Measurements from ENCODE around the gene GAS7. TPM values are rescaled to one million over a fixed set of nuclear protein-coding genes. Genes with fewer than 3 reads are reported as not detected.

GAS7 gene
- total and polyA plus RNA-seq, 2 donors (not counting 1 experiment from before 2014, with no cell fraction given), result 3.4 to 13.6 TPM

DNA sequence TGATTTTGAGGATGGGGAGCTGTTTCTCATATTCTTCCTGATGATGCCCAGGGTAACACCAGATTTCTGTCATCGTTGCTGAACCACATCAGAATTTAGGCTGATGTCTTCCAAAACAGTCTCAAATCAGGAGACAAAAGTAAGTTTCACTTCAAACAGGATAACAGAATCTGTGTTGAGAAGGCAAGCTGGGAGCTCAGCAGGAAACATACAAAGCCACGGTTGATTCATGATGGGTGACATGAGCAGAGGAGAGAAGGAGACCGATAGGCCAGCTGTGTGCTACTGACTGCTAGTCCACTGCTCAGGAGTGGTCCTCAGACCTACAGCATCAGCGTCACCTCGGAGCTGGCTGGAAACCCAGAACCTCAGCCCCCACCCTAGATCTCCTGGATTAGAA is 230.4 kb downstream of the GAS7 start:
- Histone ChIP-seq H3K4me3 (ENCODE audit: control extremely low read depth in 1 of 5, extremely low read depth in 1 of 5, insufficient read depth in 1 of 5, low read depth in 2 of 5, low read length in 4 of 5) (no peak overlapping the region), H4K20me1 (ENCODE audit: control insufficient read depth, insufficient read depth, low read length, poor library complexity, severe bottlenecking) (no peaks in the 10 kb centered on the region), H3K4me2 (replicated peaks; ENCODE audit: low read depth, low read length, poor library complexity, severe bottlenecking) (no peak overlapping the region), H2AFZ (ENCODE audit: insufficient read depth, low read depth, low read length, poor library complexity, severe bottlenecking) (no peak overlapping the region), H3K9ac (ENCODE audit: low read length) (no peak overlapping the region), H3K27ac (ENCODE audit: low read length in 2 of 2) (no peak overlapping the region), H3K36me3 (replicated peaks in 1 of 2; ENCODE audit: control extremely low read depth in 1 of 2, control insufficient read depth in 1 of 2, extremely low read depth in 1 of 2, insufficient read depth in 2 of 2, low read length in 1 of 2) (no peaks in the 10 kb centered on the region), H3K4me1 (ENCODE audit: control insufficient read depth in 2 of 2, insufficient read depth in 2 of 2, low read length in 2 of 2) (no peaks in the 10 kb centered on the region), H3K79me2 (ENCODE audit: control insufficient read depth, insufficient read depth, low read length) (no peaks in the 10 kb centered on the region), H3K9me3 (ENCODE audit: control extremely low read depth in 1 of 3, control insufficient read depth in 2 of 3, insufficient read depth in 1 of 3, low read length in 2 of 3) (no peaks in the 10 kb centered on the region), H3K27me3 (replicated peaks in 1 of 4; ENCODE audit: control extremely low read depth in 1 of 4, control insufficient read depth in 3 of 4, insufficient read depth in 4 of 4, low read length in 3 of 4) (no peaks in the 10 kb centered on the region)
- peaks cover 5% of the 10 kb centered on the region for H3K4me1 Mint-ChIP-seq
- POLR2A ChIA-PET, result no interaction called here
- no peak for DNase-seq
- 32% methylated on average over 5 of the region's 5 CpGs for WGBS (ENCODE audit: insufficient coverage)
- no peak overlapping the region for H3K27ac Mint-ChIP-seq
- ATAC-seq (ENCODE audit: low read depth), result no peak
- H3K4me3 Mint-ChIP-seq, result no peak overlapping the region
- CTCF ChIA-PET, result interaction anchor here (1.0 to 4.9 kb wide), 9 partner anchors 9 to 650 kb away, joined by 3 to 89 read pairs (median 3); no protein-coding TSS in a partner anchor
- TF ChIP-seq, protein P1, sequence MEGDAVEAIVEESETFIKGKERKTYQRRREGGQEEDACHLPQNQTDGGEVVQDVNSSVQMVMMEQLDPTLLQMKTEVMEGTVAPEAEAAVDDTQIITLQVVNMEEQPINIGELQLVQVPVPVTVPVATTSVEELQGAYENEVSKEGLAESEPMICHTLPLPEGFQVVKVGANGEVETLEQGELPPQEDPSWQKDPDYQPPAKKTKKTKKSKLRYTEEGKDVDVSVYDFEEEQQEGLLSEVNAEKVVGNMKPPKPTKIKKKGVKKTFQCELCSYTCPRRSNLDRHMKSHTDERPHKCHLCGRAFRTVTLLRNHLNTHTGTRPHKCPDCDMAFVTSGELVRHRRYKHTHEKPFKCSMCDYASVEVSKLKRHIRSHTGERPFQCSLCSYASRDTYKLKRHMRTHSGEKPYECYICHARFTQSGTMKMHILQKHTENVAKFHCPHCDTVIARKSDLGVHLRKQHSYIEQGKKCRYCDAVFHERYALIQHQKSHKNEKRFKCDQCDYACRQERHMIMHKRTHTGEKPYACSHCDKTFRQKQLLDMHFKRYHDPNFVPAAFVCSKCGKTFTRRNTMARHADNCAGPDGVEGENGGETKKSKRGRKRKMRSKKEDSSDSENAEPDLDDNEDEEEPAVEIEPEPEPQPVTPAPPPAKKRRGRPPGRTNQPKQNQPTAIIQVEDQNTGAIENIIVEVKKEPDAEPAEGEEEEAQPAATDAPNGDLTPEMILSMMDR (IDR thresholded peaks at IDR 0.05), result no peak
- no peak for TF ChIP-seq EZH2 (IDR thresholded peaks at IDR 0.05; ENCODE audit: borderline replicate concordance, insufficient read depth, low read depth, low read length, poor library complexity, severe bottlenecking)
- H3K27me3 Mint-ChIP-seq, result no peaks in the 10 kb centered on the region
- intact Hi-C loops (cut with micrococcal nuclease), result no loop called here
- H3K9me3 Mint-ChIP-seq (ENCODE audit: insufficient read depth), result no peaks in the 10 kb centered on the region

DNA sequence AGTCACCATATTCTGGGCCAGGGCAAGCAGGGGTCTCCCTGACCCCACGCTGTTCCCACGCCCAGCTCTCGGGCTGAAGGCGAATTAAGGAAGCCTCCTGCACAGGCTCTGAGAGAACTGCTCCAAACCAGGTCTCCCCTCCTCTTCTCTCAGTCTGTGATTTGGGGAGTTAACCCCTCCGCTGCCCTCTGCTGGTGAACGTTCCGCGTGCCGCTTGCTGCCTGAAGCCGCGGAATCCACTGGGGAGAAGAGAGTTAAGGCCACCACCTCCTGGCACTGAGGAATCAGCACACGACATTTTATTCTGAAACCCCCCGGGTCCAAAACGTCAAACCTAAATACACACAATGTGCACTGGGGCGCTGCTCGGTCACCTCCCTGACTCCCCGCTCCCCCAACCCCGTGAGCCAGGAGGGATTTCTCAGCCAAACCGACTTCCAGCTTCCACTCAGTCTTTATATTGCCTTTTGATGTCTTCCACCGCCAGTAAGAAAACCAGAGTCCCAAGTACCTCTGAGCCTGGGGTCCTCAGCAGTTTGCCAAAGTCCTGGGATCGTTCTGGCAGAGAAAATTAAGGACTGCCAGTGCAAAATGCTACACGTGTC is 238.9 kb downstream of the GAS7 start:
- no peak for ATAC-seq (ENCODE audit: low read depth)
- no peak overlapping the region for H3K9ac ChIP-seq (ENCODE audit: low read length)
- no peaks in the 10 kb centered on the region for H3K79me2 ChIP-seq (ENCODE audit: control insufficient read depth, insufficient read depth, low read length)
- H3K36me3 ChIP-seq (replicated peaks in 1 of 2; ENCODE audit: control extremely low read depth in 1 of 2, control insufficient read depth in 1 of 2, extremely low read depth in 1 of 2, insufficient read depth in 2 of 2, low read length in 1 of 2), result no peaks in the 10 kb centered on the region
- H3K4me2 ChIP-seq (replicated peaks; ENCODE audit: low read depth, low read length, poor library complexity, severe bottlenecking), result no peak overlapping the region
- Mint-ChIP-seq H3K4me1 (no peaks in the 10 kb centered on the region), H3K27me3 (peaks cover 6% of the 10 kb centered on the region), H3K9me3 (ENCODE audit: insufficient read depth) (no peaks in the 10 kb centered on the region), H3K27ac (no peak overlapping the region), H3K4me3 (no peak overlapping the region)
- no peak for TF ChIP-seq EZH2 (IDR thresholded peaks at IDR 0.05; ENCODE audit: borderline replicate concordance, insufficient read depth, low read depth, low read length, poor library complexity, severe bottlenecking)
- TF ChIP-seq, protein P1 (IDR thresholded peaks at IDR 0.05), result no peak
- POLR2A ChIA-PET, result no interaction called here
- H3K27me3 ChIP-seq (replicated peaks in 1 of 4; ENCODE audit: control extremely low read depth in 1 of 4, control insufficient read depth in 3 of 4, insufficient read depth in 4 of 4, low read length in 3 of 4), result peaks cover 0 to 4% (median 0%) of the 10 kb centered on the region in 4 experiments
- H3K4me1 ChIP-seq (ENCODE audit: control insufficient read depth in 2 of 2, insufficient read depth in 2 of 2, low read length in 2 of 2), result no peaks in the 10 kb centered on the region
- CTCF ChIA-PET, result interaction anchor here (1.3 to 2.3 kb wide), 2 partner anchors 267 to 655 kb away, joined by 3 to 6 read pairs; no protein-coding TSS in a partner anchor
- H3K27ac ChIP-seq (ENCODE audit: low read length in 2 of 2), result no peak overlapping the region
- no peaks in the 10 kb centered on the region for H3K9me3 ChIP-seq (ENCODE audit: control extremely low read depth in 1 of 3, control insufficient read depth in 2 of 3, insufficient read depth in 1 of 3, low read length in 2 of 3)
- H4K20me1 ChIP-seq (ENCODE audit: control insufficient read depth, insufficient read depth, low read length, poor library complexity, severe bottlenecking), result no peaks in the 10 kb centered on the region
- DNase-seq, result no peak
- WGBS (ENCODE audit: insufficient coverage), result 29% methylated on average over 21 of the region's 22 CpGs
- H2AFZ ChIP-seq (ENCODE audit: insufficient read depth, low read depth, low read length, poor library complexity, severe bottlenecking), result no peak overlapping the region
- H3K4me3 ChIP-seq (ENCODE audit: control extremely low read depth in 1 of 5, extremely low read depth in 1 of 5, insufficient read depth in 1 of 5, low read depth in 2 of 5, low read length in 4 of 5), result no peak overlapping the region
- intact Hi-C loops (cut with micrococcal nuclease), result no loop called here

Data from B cell (primary cell).